ENCODE data around the gene ZSWIM5. TPM values are rescaled to one million over a fixed set of nuclear protein-coding genes. Genes with fewer than 3 reads are reported as not detected.

ZSWIM5 gene
- total RNA-seq, 5 donors from 2014 or later (not counting 1 experiment from before 2014, with no cell fraction given), result 1.6 to 4.0 (median 2.0) TPM

- POLR2A ChIA-PET, result no interaction called here
- no peaks in the 10 kb centered on the region for H3K9me3 Mint-ChIP-seq
- ATAC-seq (replicated peaks in 1 of 4) (no peak), DNase-seq (no peak)
- peaks cover 13 to 14% of the 10 kb centered on the region in 2 donors for H3K27me3 Mint-ChIP-seq
- H3K27ac ChIP-seq (ENCODE audit: low read length), result no peak overlapping the region
- no peak overlapping the region for H3K4me3 ChIP-seq (ENCODE audit: control insufficient read depth in 1 of 2, extremely low read depth in 1 of 2, low read length in 1 of 2)
- H3K36me3 Mint-ChIP-seq, result no peaks in the 10 kb centered on the region
- peaks cover 3 to 7% of the 10 kb centered on the region in 2 experiments for H3K27me3 ChIP-seq (replicated peaks in 1 of 2; ENCODE audit: control insufficient read depth in 2 of 2, extremely low read depth in 1 of 2, insufficient read depth in 2 of 2, low read length in 1 of 2)
- no peak overlapping the region for H3K4me3 Mint-ChIP-seq
- peaks cover 10 to 12% (median 11%) of the 10 kb centered on the region in 3 donors for H3K4me1 Mint-ChIP-seq
- peaks cover 5 to 14% of the 10 kb centered on the region in 2 experiments for H3K4me1 ChIP-seq (ENCODE audit: control insufficient read depth in 1 of 2, extremely low read depth in 1 of 2, insufficient read depth in 2 of 2, low read length in 2 of 2)
- H3K27ac Mint-ChIP-seq, result no peak overlapping the region
- no peaks in the 10 kb centered on the region for H3K9me3 ChIP-seq
- CTCF ChIA-PET, result interaction anchor here in 1 of 2 donors (0.6 kb wide), 1 partner anchor 12 kb away, joined by 6 read pairs; no protein-coding TSS in a partner anchor
- no peaks in the 10 kb centered on the region for H3K36me3 ChIP-seq (ENCODE audit: control insufficient read depth in 2 of 2, extremely low read depth in 1 of 2, insufficient read depth in 1 of 2, low read length in 1 of 2)
- WGBS (ENCODE audit: insufficient coverage), result no CpG with 5 or more reads among the region's 3 CpGs
These were observed 4.7 kb upstream of the ZSWIM5 start for GRCh38 chr1:45211076-45211475.

DNA sequence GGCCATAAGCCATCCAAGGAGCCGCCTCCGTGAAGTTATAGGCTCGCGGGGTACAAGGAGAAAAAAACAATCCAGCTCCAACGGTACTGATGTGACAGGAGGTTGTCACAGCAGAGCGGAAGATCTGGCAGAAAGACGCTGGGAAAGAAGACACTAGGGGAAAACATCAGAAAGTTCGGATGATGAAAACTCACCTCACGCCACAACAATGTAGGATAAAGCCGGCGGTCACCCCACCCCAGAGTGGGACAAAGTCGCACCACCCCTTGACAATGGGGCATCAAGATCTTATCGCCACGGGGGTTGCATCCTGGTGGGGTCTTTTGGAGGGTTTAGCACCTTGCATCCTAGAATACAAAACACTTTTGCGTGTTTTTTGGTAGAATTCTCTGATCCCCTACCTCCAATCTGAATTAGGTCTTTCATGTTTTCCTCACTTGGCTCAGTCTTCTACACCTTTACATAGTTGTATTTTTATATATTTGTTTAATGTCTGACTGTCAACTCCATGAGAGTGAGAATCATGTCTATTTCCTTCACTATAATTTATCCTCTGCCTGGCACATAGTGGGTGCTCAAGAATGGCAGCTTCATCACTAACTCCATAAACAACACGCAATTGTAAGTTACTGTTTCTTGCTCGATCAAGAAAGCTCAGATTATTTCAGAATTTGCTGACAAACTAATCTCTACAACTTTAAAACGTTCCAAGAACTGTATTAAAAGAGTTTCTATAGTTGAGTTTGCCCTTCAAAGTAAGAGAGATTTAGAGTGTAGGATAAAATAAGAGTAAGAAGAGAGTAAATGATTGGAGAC lies 611 bp upstream of the ZSWIM5 start:
- H3K27me3 ChIP-seq (replicated peaks in 1 of 2; ENCODE audit: control insufficient read depth in 2 of 2, extremely low read depth in 1 of 2, insufficient read depth in 2 of 2, low read length in 1 of 2), result peaks cover 3 to 17% of the 10 kb centered on the region in 2 experiments
- Mint-ChIP-seq H3K4me3 (peak overlapping the region; percentile 86 to 94 (median 87)), H3K9me3 (no peaks in the 10 kb centered on the region), H3K4me1 (peaks cover 33 to 38% (median 33%) of the 10 kb centered on the region in 3 donors), H3K27me3 (peaks cover 10% of the 10 kb centered on the region in 2 donors), H3K36me3 (no peaks in the 10 kb centered on the region), H3K27ac (peak overlapping the region; percentile 83 to 87)
- CTCF ChIA-PET, result interaction anchor here in 1 of 2 donors (0.5 kb wide), 1 partner anchor 221 kb away, joined by 3 read pairs; the partner anchor contains the start of gene EIF2B3
- peak overlapping the region; percentile 64 to 70 for H3K4me3 ChIP-seq (ENCODE audit: control insufficient read depth in 1 of 2, extremely low read depth in 1 of 2, low read length in 1 of 2)
- POLR2A ChIA-PET, result interaction anchor here in 1 of 2 donors (0.6 kb wide), 1 partner anchor 389 kb away, joined by 3 read pairs; no protein-coding TSS in a partner anchor
- 0% methylated on average over 5 of the region's 18 CpGs for WGBS (ENCODE audit: insufficient coverage)
- peaks cover 7 to 17% of the 10 kb centered on the region in 2 experiments for H3K4me1 ChIP-seq (ENCODE audit: control insufficient read depth in 1 of 2, extremely low read depth in 1 of 2, insufficient read depth in 2 of 2, low read length in 2 of 2)
- peak overlapping the region; percentile 34 for H3K27ac ChIP-seq (ENCODE audit: low read length)
- no peaks in the 10 kb centered on the region for H3K9me3 ChIP-seq
- no peaks in the 10 kb centered on the region for H3K36me3 ChIP-seq (ENCODE audit: control insufficient read depth in 2 of 2, extremely low read depth in 1 of 2, insufficient read depth in 1 of 2, low read length in 1 of 2)
- DNase-seq (peak in 3 of 35 experiments; percentile 1 to 12 (median 4)), ATAC-seq (replicated peaks in 1 of 4) (peak in 2 of 4 experiments; percentile 14 to 36)

DNA sequence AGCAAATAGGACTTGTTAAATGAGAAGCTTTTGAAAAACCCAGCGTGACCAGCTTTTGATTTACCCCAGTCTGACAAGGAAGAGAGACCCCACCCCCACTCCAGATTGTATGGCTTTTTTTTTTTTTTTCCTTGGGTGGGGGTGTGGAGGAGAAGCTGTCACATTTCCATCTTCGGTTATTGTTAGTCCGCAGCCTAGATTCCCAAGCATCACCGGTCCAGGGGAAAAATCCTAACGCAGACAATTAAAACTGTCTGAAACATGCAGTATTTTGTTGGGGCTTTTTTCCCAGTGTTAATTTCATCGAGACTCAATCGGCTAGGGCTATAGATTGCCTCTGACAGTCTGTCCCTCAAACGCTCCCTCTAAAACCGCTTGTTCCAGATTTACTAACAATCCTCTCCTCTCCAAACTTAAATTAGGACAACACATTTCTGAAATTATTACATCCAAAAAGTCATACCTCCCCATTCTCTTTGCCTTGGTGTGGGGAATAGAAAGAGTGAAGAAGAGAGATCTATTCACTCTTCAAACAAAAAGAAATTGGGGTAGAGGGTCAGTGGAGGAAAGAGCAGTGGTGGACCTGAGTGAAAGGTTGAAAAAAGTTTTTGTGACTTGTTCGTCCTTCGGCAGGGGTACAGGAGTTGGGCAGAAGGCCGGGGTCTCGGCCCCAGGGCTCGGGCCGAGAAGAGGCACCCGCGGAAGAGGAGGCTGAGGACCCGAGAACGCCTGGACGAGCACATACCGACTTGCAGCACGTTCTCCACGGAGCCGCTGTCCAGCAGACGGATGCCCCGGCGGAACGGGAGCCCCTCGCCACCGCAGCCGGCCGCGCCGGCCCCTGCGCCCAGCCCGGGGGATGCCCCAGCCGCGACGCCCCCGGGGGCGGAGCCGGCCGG lies 1.1 kb downstream of the ZSWIM5 start:
- ATAC-seq (replicated peaks in 1 of 4), result peak; percentile 10 to 20 (median 14)
- ChIA-PET POLR2A (no interaction called here), CTCF (interaction anchor here in 1 of 2 donors (0.7 kb wide), 1 partner anchor 68 kb away, joined by 3 read pairs; no protein-coding TSS in a partner anchor)
- no peak overlapping the region for H3K27ac ChIP-seq (ENCODE audit: low read length)
- Mint-ChIP-seq H3K27ac (peak overlapping the region; percentile 71 to 78), H3K4me1 (peaks cover 33 to 40% (median 33%) of the 10 kb centered on the region in 3 donors), H3K36me3 (no peaks in the 10 kb centered on the region), H3K9me3 (no peaks in the 10 kb centered on the region), H3K4me3 (peak overlapping the region; percentile 78 to 88 (median 87)), H3K27me3 (peaks cover 6 to 10% of the 10 kb centered on the region in 2 donors)
- WGBS (ENCODE audit: insufficient coverage), result 1% methylated on average over 35 of the region's 43 CpGs
- H3K4me3 ChIP-seq (ENCODE audit: control insufficient read depth in 1 of 2, extremely low read depth in 1 of 2, low read length in 1 of 2), result peak overlapping the region; percentile 50 to 61
- H3K36me3 ChIP-seq (ENCODE audit: control insufficient read depth in 2 of 2, extremely low read depth in 1 of 2, insufficient read depth in 1 of 2, low read length in 1 of 2), result no peaks in the 10 kb centered on the region
- peaks cover 7 to 17% of the 10 kb centered on the region in 2 experiments for H3K4me1 ChIP-seq (ENCODE audit: control insufficient read depth in 1 of 2, extremely low read depth in 1 of 2, insufficient read depth in 2 of 2, low read length in 2 of 2)
- peak in 10 of 35 experiments; percentile 0 to 37 (median 8) for DNase-seq
- H3K27me3 ChIP-seq (replicated peaks in 1 of 2; ENCODE audit: control insufficient read depth in 2 of 2, extremely low read depth in 1 of 2, insufficient read depth in 2 of 2, low read length in 1 of 2), result peaks cover 3 to 17% of the 10 kb centered on the region in 2 experiments
- no peaks in the 10 kb centered on the region for H3K9me3 ChIP-seq

- no peaks in the 10 kb centered on the region for H3K36me3 Mint-ChIP-seq
- H3K27me3 ChIP-seq (replicated peaks in 1 of 2; ENCODE audit: control insufficient read depth in 2 of 2, extremely low read depth in 1 of 2, insufficient read depth in 2 of 2, low read length in 1 of 2), result peaks cover 0 to 10% of the 10 kb centered on the region in 2 experiments
- CTCF ChIA-PET, result no interaction called here
- H3K9me3 Mint-ChIP-seq, result peaks cover 0 to 6% (median 0%) of the 10 kb centered on the region in 3 donors
- no peaks in the 10 kb centered on the region for H3K36me3 ChIP-seq (ENCODE audit: control insufficient read depth in 2 of 2, extremely low read depth in 1 of 2, insufficient read depth in 1 of 2, low read length in 1 of 2)
- DNase-seq (no peak), ATAC-seq (replicated peaks in 1 of 4) (no peak)
- H3K9me3 ChIP-seq, result no peaks in the 10 kb centered on the region
- H3K4me3 Mint-ChIP-seq, result no peak overlapping the region
- H3K27me3 Mint-ChIP-seq, result peaks cover 0 to 7% of the 10 kb centered on the region in 2 donors
- no peak overlapping the region for H3K27ac Mint-ChIP-seq
- no peak overlapping the region for H3K27ac ChIP-seq (ENCODE audit: low read length)
- H3K4me3 ChIP-seq (ENCODE audit: control insufficient read depth in 1 of 2, extremely low read depth in 1 of 2, low read length in 1 of 2), result no peak overlapping the region
- H3K4me1 ChIP-seq (ENCODE audit: control insufficient read depth in 1 of 2, extremely low read depth in 1 of 2, insufficient read depth in 2 of 2, low read length in 2 of 2), result peaks cover 2 to 3% of the 10 kb centered on the region in 2 experiments
- POLR2A ChIA-PET, result interaction anchor here in 1 of 2 donors (0.6 kb wide), 1 partner anchor 381 kb away, joined by 3 read pairs; no protein-coding TSS in a partner anchor
- H3K4me1 Mint-ChIP-seq, result peaks cover 22 to 28% (median 23%) of the 10 kb centered on the region in 3 donors
- 90% methylated on average over 2 of the region's 3 CpGs for WGBS (ENCODE audit: insufficient coverage)
These were observed 5.4 kb downstream of the ZSWIM5 start for GRCh38 chr1:45200906-45201500.

- H3K36me3 ChIP-seq (ENCODE audit: control insufficient read depth in 2 of 2, extremely low read depth in 1 of 2, insufficient read depth in 1 of 2, low read length in 1 of 2), result no peaks in the 10 kb centered on the region
- Mint-ChIP-seq H3K27ac (no peak overlapping the region), H3K9me3 (peaks cover 0 to 6% (median 0%) of the 10 kb centered on the region in 3 donors), H3K36me3 (no peaks in the 10 kb centered on the region), H3K4me1 (peaks cover 20 to 28% (median 21%) of the 10 kb centered on the region in 3 donors), H3K27me3 (peaks cover 0 to 6% of the 10 kb centered on the region in 2 donors), H3K4me3 (no peak overlapping the region)
- H3K27me3 ChIP-seq (replicated peaks in 1 of 2; ENCODE audit: control insufficient read depth in 2 of 2, extremely low read depth in 1 of 2, insufficient read depth in 2 of 2, low read length in 1 of 2), result peaks cover 0 to 8% of the 10 kb centered on the region in 2 experiments
- DNase-seq (no peak), ATAC-seq (replicated peaks in 1 of 4) (no peak)
- peaks cover 2% of the 10 kb centered on the region in 2 experiments for H3K4me1 ChIP-seq (ENCODE audit: control insufficient read depth in 1 of 2, extremely low read depth in 1 of 2, insufficient read depth in 2 of 2, low read length in 2 of 2)
- H3K4me3 ChIP-seq (ENCODE audit: control insufficient read depth in 1 of 2, extremely low read depth in 1 of 2, low read length in 1 of 2), result no peak overlapping the region
- POLR2A ChIA-PET, result no interaction called here
- CTCF ChIA-PET, result no interaction called here
- no peaks in the 10 kb centered on the region for H3K9me3 ChIP-seq
- H3K27ac ChIP-seq (ENCODE audit: low read length), result no peak overlapping the region
These were observed 6.0 kb downstream of the ZSWIM5 start for GRCh38 chr1:45200435-45200834.

All from T-cell (primary cell).